NCI-H146 treated with DMSO at 0.1 percent for 48 hours (cell line): Measurements from ENCODE around the gene RAB11FIP2.

Source experiments
- DNase-seq: peaks from one replicate; lab custom pipeline; 2025; ENCODE audit not compliant: unreplicated experiment; lab: John Stamatoyannopoulos, UW

RAB11FIP2 gene

DNA sequence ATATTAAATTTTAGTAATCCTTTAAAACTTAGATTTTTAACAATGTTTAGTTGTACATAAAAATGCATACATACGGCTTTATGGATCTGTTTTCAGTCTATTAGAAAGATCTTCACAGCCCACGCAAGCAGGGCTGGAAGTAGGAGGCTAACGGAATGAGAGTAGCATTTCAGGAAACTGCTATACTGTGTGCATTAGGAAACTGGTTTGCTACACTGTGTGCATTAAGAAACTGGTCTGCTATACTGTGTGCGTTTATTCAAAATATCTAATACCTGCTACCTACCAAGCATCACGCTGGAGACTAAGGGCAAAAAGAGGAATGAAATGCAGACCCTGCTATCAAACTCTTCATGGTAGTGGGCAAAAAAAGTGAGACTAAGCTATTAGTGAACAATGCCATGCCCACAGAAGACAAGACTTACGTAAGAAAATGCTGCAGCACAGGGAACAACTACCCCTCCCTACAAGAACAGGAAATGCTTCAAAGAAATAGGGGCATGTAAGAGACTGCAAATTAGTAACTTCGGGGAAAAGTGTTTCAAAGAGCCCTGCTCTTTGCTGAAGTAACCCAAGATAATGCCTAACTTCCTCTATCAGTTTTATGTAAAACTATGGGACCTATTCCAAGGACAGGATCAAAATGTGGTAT, 11.3 kb downstream of the RAB11FIP2 start:
- no peak for DNase-seq

DNA sequence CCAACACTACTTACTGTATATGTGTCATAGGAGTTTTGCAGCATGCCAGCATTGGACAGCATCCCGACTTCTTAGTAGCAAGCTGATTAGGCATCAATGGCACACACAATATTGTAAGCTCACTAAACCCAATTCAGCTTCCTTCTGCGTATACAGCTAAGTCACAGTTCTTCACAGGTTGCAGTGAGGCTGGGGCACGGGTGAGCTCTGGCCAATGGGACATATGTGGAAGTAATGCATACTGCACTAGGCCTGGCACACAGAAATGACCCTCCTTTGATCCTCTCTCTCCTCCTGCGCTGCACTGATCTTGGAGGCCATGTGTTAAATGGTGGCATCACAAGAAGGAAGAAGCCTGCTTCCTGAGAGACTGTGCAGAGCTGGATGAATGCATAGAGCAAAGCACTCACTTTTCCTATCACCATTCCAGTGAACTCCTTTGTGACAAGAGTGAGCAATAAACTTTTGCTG, 11.9 kb downstream of the RAB11FIP2 start:
- DNase-seq, result no peak

DNA sequence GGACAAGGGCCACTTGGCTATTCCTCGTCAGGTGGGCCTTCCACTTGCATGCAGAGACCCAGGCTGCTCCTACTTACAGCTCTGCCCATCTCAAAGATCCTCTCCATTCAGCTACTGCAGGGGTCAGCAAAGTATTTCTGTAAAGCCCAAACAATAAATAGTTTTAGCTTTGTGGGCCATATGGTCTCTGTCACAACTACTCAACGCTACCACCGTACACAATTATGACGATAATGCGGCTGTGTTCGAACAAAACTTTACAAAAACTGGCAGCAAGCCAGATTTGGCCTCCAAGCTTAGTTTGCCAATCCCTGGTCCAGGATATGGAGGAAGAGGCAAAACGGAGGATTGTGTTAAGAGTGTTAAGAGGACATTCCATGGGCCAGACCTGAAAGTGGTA, 12.8 kb downstream of the RAB11FIP2 start:
- DNase-seq, result no peak

DNA sequence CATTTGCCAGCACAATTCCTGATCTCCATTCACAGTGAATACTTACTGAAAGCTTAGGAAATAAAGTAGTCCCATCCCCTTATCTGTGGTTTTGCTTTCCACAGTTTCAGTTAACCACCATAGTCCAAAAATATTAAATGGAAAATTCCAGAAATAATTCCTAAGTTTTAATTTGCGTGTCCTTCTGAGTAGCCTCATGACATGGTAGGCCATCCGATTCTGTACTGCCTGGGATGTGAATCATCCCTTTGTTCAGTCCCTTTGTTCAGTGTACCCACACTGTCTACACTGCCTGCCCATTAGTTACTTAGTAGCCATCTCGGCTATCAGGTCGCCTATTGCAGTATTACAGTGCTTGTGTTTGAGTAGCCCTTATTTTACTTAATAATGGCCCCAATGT, 14.2 kb downstream of the RAB11FIP2 start:
- DNase-seq, result no peak

DNA sequence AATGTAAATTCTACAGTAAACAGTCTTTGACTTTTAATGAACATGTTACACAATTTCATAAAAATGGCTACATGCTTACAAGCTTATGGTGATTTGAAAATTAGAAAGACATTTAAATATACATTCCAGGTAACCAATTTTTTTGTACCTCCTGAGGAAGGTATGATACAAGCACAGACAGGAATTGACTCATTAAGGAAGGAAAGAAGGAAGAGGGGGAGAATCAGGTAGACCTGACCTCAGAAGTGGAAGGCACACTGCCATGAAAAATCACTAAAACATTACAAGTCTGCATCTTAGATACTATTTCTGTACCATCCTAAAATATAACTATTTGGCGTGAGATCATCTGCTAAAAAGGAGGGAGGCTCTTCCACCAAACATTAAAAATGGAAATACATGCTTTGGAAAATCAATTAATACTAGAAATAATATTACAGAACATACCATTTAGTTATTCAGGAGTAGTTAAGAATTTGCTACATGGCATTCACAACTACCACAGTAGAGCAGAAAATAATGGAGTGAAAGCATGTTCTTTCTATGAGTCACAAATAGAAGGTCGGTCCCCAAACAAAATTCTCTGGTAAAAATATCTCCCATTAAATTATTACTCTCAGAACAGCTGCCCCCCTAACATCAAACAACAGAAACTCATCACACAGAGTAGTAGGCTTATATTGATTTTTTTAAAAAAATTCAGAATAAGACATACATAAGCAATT, 15.2 kb downstream of the RAB11FIP2 start:
- DNase-seq, result no peak

DNA sequence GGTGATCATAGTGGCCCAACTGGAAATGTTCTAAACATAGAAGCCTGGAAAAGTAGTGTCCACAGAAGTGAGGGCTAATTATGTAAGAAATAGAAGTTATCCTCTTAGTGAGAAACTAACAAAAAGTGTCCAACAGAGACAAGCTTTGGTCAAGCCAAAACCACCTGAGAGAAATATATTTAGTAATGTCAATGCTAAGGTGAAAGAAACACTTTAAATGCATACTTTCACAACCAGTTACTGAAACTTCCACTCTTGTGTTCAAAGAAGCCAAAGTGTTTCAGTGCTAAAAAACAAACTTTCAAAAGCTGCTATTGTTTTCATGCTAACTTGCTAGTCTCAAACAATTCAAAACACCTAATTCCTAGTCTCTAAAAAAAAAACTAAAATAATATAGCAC, 18.1 kb downstream of the RAB11FIP2 start:
- no peak for DNase-seq

DNA sequence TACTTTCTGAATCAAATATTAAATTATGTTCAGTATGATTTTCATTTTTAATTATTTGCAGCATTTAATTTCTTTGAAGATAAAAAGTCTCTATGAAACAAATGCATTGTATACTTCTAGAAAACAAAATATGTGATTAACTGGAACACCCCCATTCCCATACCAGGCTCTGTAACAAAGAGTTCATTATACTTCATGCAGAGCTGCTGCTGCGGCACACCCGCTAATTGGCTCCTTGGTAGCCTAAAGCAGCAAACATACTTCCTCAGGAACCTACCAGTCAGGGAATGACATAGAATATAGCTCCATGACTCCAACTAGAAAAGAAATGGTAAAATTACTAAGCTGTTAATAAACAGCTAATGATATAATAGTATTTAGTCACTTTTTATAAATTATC, 19.3 kb downstream of the RAB11FIP2 start:
- DNase-seq, result no peak

DNA sequence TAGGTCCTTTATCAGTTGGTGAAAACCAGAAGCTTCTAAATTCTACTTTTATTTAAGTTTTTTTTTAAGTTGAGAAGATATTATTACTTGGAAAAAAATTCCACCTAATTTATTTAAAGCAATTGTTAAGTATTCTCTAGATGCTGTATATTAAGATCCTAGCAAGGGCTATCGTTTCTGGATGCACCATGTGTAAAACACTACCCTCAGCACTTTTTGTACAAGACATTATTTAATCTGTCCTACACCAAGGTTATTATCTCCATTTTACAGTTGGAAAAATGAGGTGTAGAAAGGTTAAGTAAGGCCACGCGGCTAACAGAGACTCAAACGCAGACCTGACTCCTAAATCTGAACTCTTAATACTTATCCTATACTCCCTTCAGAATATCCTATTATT, 19.8 kb downstream of the RAB11FIP2 start:
- no peak for DNase-seq

DNA sequence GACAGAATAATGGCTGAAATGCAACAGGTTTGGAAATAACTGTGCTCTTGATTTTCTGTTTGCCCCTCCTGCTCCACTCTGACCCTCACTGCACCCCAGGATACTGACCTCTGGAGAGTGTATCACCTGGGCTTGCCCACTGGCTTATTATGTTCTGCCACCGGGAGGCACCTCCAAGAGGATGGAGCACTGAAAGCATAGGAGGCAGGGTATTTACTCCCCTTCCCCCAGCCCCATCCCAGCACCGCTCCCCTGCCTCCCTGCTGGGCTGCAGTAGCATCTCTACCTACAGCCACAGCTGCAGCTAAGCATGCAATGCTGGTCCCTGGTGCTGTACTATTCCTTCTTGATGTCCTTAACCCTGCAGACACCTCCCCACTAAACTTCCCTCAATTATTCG, 26.4 kb downstream of the RAB11FIP2 start:
- DNase-seq, result peak; percentile 25

DNA sequence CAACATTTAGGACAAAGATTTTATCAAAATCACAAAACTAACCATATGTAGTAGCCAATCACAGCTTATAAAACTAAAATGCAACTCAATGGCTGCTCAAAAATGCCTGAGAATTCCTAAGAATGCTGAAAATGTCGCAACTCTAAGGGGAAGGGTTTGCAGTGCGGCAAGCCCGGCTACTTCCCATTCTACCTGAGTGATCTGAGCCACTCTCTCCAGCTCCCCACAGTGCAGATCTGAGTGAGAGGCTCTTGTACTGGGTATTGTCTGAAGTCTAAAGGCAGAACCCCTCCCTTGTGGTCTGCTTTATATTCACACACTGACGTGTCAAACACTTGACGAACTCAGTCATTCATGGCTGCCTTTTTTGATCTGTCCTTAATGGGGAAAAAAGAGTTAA, 28.9 kb downstream of the RAB11FIP2 start:
- DNase-seq, result no peak

DNA sequence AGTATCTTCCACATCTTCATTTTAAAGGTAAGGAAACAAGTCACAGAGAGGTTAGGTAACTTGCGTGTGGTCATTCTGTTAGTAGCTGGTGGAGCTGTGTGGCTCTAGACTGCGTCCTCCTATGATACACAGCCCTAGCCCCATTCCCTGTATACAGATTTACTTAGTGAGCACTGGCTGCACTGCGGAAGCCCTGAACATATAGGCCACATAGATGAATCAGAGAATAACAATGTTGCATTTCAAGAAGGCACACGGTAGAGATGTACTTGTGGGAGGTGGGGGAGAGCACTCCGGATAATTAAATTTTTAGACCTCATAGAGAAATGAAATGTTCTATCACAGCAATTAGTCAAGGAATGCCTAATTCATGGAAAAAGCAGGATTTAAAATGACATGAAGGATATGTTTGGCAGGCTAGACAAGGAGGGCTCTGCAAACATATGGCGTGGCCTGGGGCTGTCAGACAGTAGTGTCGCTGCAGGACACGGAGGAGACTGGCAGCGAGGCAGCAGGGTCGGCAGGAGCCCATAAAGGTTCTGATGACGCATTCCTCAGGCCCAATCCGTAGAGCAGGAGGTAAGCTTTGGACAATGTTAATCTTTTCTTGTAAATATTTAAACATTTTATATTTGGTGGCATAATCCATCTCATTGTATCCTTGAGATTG, 29.5 kb downstream of the RAB11FIP2 start:
- no peak for DNase-seq

DNA sequence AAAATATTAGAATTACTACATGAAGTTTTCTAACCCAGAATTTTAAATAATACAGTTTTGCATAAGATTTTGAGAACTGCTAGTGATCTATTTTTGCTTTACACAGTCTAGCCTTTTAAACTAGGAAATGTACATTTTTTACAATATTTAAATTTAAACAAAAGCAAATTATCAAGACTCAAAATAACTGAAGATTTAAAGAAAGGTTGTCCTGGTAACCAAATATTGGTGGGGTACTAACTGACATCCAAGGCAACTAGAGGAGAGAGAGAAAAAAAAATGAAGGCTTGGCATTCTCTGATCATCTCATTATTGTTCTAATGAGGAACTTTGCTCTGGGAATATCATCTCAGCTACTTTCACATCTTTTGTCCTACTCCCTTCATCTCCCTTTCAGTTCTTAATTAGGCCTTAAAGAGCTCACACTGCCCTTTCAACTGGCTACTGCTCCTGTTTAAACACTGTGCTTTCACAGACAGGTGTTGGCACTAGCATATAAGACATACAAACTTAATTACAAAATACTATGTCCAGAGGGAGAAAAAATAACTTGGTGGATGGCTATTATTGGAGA, 33.7 kb downstream of the RAB11FIP2 start:
- peak; percentile 75 for DNase-seq

DNA sequence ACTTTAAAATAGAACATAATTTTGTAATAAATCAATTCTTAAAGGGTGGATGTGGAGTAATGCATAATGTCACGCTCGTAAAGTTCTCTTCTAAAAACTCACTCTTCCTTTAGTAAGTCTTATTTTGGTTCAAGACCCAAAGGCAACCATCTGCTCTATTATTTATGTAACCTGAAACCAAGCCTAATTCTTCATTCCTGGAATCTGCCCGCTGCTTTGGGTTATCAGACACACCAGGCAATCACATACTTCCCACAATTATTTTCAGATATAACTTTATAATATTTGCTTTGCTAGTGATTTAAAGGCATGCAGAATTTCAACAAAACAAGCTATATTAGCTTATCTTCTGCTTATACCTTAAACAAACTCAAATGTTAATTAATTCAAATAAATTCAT, 39.0 kb downstream of the RAB11FIP2 start:
- no peak for DNase-seq

DNA sequence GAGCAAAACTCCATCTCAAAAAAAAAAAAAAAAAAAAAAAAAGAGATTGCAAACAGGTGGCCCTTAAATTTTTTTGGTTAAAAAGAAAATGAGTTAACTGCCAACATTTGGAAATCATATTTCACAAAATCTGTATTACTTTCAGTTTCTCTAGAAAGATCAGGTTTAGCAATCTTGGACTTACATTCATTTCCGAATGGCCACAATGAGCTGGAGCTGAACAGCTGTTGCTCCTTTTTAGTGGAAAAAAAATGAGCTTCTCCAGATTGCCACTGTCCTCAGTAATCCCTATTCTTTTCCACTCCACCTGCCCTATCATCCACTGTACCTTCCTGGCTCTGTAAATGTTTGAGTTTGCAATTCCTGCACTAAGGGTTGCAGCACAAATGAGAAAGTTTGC, 43.6 kb downstream of the RAB11FIP2 start:
- no peak for DNase-seq

DNA sequence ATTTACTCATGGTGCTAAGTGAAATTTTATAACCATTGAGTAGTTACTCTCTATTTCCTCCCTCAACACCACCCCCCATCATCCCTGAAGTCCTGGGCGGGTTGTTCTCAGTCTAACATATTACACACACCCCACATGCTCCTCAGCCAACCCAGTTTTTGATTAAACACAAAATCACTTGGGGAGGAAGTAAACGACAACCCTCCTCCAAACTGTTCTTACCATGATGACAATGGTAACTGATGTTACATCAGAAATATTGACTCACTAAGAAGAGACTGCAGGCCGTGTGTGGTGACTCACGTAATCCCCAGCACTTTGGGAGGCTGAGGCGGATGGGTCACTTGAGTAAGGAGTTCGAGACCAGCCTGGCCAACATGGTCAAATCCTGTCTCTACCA, 44.2 kb downstream of the RAB11FIP2 start:
- DNase-seq, result no peak

DNA sequence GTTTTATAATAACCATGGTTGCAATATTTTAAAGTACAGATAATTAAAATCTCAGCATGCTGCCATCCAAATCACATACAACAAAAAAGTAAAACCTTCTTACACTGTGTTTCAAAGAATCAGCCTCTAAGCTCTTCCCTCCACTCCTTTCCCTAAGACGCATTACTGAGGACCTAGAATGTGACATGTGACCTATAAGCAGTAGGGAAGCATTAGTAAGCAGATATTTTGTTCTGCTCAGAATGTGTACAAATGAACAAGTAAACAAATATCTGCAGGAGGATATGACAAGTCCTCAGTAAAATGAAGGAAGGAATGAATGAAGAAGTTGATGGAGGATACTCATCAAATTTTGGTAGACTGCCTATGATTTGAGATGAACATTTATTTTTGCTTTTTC, 49.1 kb downstream of the RAB11FIP2 start:
- DNase-seq, result no peak

DNA sequence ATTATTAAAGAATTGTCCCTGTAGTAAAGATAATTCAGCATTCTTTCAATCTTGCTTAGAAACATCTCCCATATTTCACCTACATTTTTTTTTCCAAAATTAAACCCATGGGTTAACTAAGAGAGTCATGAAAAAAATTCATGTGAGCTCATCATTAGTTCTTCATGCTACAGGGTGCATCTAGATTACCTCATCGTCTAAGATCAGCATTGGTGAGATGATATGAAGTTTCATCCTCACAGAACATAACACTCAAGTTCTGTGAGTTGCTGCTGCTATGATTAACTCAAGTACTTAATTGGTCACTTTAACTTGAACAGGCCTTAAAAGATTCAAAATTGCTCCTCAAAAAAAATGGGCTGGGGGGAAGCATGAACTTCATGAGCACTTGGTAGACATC, 50.0 kb downstream of the RAB11FIP2 start:
- DNase-seq, result no peak

DNA sequence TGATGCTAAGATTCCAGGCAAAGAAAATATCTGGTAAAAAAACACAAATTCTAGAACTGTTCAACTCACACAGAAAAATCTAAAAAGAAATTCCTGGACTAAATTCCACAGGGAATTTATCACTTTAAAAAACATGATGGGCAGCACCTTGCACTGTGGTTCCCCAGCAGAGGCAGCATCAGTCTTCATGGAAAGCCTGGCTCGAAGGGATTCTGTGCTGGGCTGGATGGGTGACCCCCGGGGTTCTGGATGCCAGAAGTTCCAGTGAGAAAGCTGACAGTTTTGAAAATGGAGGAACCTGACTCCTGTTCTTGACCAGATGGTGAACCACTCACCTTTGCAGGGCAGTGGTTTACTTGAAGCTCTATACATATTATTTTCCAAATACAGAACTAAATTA, 52.0 kb downstream of the RAB11FIP2 start:
- no peak for DNase-seq

DNA sequence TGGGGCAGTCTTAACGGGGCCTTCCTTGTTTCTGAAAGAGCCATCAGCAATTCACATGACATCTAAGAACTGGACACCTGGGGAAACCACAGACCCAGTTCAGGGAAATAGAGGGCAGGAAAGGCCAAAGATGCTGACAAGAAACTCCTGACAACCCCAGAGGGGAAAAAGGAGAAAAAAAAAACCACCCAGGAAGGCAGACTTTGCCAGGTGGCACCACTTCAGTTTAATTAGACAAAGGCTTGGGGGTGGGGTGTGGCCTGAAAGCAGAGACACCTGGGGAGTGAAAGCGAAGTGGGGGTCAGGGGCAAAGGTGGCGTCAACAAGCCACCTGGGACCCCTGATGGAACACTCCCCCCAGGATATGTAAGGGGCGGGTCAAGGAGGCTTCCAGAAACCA, 53.6 kb downstream of the RAB11FIP2 start:
- no peak for DNase-seq

DNA sequence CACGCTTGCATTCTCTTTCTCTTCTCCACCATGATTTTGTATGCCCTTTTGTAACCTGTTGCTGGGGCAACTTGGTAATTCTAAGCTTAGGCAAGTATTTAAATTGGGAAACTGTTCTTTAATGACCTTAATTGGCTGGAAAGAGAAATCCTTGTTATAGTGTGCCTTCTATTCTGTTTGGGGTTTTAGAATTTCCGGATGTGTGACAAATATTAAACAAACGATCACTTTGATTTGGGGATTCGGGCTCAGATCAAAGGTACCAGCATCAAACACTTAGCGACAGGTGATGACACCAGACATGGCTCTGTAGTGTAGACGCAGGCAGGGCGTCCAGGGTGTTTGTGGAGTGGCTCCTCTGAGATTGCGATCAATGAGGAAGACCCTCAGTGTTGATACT, 55.0 kb downstream of the RAB11FIP2 start:
- DNase-seq, result no peak

DNA sequence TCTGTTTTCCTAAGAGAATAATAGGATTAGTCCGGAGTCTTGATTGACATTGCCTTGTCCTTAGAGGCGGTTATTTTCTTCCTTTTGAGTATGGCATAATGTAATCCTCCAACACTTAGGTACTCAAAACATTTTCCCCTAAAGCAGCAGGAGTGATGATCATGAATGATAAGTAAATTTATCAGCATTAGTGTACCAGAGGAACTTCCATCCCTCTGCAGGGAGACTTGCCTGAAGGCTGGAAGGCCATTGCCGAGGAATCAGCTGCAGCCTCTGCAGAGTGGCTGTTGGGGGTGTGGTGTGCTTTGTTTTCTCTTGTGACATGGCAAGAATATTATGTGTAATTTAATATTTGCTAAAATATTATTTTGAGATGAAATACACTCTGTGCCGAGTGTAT, 56.8 kb downstream of the RAB11FIP2 start:
- DNase-seq, result no peak

DNA sequence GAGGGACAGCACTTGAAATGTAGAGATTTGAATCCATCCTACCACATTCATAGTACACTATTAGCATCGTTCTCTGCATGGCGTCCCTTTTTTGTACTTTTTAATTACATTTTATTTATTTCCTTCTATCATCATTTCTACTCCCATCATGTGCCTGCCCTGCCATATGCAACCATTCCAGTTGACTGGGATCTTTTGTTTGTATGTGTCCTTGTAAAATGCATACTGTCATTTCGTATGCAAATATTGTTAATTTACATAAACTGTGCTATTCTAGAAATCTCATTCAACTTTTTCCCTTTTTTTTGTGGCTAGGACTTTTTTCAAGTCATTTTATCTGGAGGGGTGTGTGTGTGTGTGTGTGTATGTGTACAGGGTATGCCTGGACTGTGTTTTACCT, 57.9 kb downstream of the RAB11FIP2 start:
- DNase-seq, result no peak
